ENCODE data around the gene PDPN. TPM values are rescaled to one million over a fixed set of nuclear protein-coding genes. Genes with fewer than 3 reads are reported as not detected.

Gene PDPN
- total and polyA plus RNA-seq, 2 of the 4 experiments (the other 2 are of a cell fraction), result 0.31 TPM; not detected in 1

GRCh38 chr1:13590486-13590885, 6.9 kb downstream of the PDPN start:
- Histone ChIP-seq H3K23ac (ENCODE audit: low read depth, low read length) (no peak overlapping the region), H2BK20ac (ENCODE audit: low read depth, low read length) (no peak overlapping the region), H2BK15ac (ENCODE audit: low read depth, low read length) (no peak overlapping the region), H4K91ac (ENCODE audit: insufficient read depth, low read depth, low read length) (no peak overlapping the region), H2AFZ (replicated peaks; ENCODE audit: low read length, poor library complexity) (no peak overlapping the region), H2AK5ac (ENCODE audit: low read depth, low read length) (no peak overlapping the region), H3K56ac (ENCODE audit: extremely low read depth, insufficient read depth, low read length) (no peak overlapping the region), H3K27ac (ENCODE audit: insufficient read depth, low read length) (no peak overlapping the region), H3K79me1 (ENCODE audit: low read depth in 1 of 2, low read length in 2 of 2) (no peaks in the 10 kb centered on the region), H3K4ac (ENCODE audit: low read depth, low read length) (no peak overlapping the region), H4K5ac (ENCODE audit: low read depth, low read length) (no peak overlapping the region), H3K14ac (replicated peaks; ENCODE audit: low read depth, low read length) (no peak overlapping the region), H3K27me3 (ENCODE audit: control insufficient read depth, insufficient read depth, low read length) (no peaks in the 10 kb centered on the region), H3K4me2 (ENCODE audit: low read depth, low read length) (no peak overlapping the region), H3K9me3 (ENCODE audit: control insufficient read depth, insufficient read depth, low read length) (peaks cover 13% of the 10 kb centered on the region), H2AK9ac (replicated peaks; ENCODE audit: low read depth, low read length, poor library complexity) (no peak overlapping the region), H4K8ac (ENCODE audit: low read depth in 2 of 2, low read length in 2 of 2) (no peak overlapping the region), H3K4me3 (ENCODE audit: insufficient read depth, low read depth, low read length) (no peak overlapping the region), H4K20me1 (ENCODE audit: insufficient read depth, low read length) (no peaks in the 10 kb centered on the region), H3K18ac (ENCODE audit: low read depth, low read length) (no peak overlapping the region), H3K4me1 (ENCODE audit: control insufficient read depth, insufficient read depth, low read length) (no peaks in the 10 kb centered on the region), H3K9me1 (ENCODE audit: insufficient read depth, low read length) (no peaks in the 10 kb centered on the region), H3K9ac (ENCODE audit: low read depth, low read length) (no peak overlapping the region), H3K36me3 (ENCODE audit: control insufficient read depth, insufficient read depth, low read length) (no peaks in the 10 kb centered on the region), H2BK120ac (ENCODE audit: low read depth, low read length) (no peak overlapping the region), H2BK5ac (ENCODE audit: low read depth, low read length, poor library complexity, severe bottlenecking) (no peak overlapping the region)
- ATAC-seq (ENCODE audit: low read depth) (no peak), DNase-seq (no peak)
- TF ChIP-seq RFX5 (IDR thresholded peaks at IDR 0.05; ENCODE audit: low read depth, low read length), result no peak
- TF ChIP-seq NFE2L2 (IDR thresholded peaks at IDR 0.05; ENCODE audit: low read depth, low read length), result no peak
- no peak for TF ChIP-seq RCOR1 (IDR thresholded peaks at IDR 0.05; ENCODE audit: insufficient replicate concordance, low read length)
- TF ChIP-seq CHD1 (IDR thresholded peaks at IDR 0.05; ENCODE audit: low read depth, low read length), result no peak
- TF ChIP-seq CEBPB (IDR thresholded peaks at IDR 0.05; ENCODE audit: low read depth, low read length), result no peak
- no peak for TF ChIP-seq POLR2A (IDR thresholded peaks at IDR 0.05; ENCODE audit: low read depth, low read length)
- TF ChIP-seq CTCF (conservative IDR thresholded peaks at IDR 0.05; ENCODE audit: low read depth, low read length), result no peak
- TF ChIP-seq SMC3 (IDR thresholded peaks at IDR 0.05; ENCODE audit: low read depth, low read length), result no peak
- TF ChIP-seq USF2 (IDR thresholded peaks at IDR 0.05; ENCODE audit: low read depth, low read length), result no peak
- no peak for TF ChIP-seq RAD21 (IDR thresholded peaks at IDR 0.05; ENCODE audit: low read length)
- no peak for TF ChIP-seq ELK1 (IDR thresholded peaks at IDR 0.05; ENCODE audit: borderline replicate concordance, low read depth, low read length)
- no peak for TF ChIP-seq FOS (IDR thresholded peaks at IDR 0.05; ENCODE audit: low read depth, low read length)
- TF ChIP-seq BHLHE40 (IDR thresholded peaks at IDR 0.05; ENCODE audit: low read depth, low read length), result no peak
- TF ChIP-seq MXI1 (IDR thresholded peaks at IDR 0.05; ENCODE audit: borderline replicate concordance, low read depth, low read length), result no peak
- TF ChIP-seq MAFK (IDR thresholded peaks at IDR 0.05; ENCODE audit: low read depth, low read length), result no peak
- no peak for TF ChIP-seq MAZ (IDR thresholded peaks at IDR 0.05; ENCODE audit: borderline replicate concordance, low read depth, low read length)
- intact Hi-C loops (cut with micrococcal nuclease), result no loop called here
- dilution Hi-C loops (cut with HindIII; ENCODE audit: low sequenced_read_pairs, unreplicated experiment), result no loop called here
- ChIA-PET CTCF (no interaction called here), POLR2A (ENCODE audit: unreplicated experiment) (no interaction called here)
- WGBS, 2 experiments (ENCODE audit: extremely low coverage in 2 of 2, insufficient read length in 1 of 2), result 28% methylated on average over 3 of the region's 7 CpGs; no CpG with 5 or more reads in 1 of the 2 experiments
- BruUV-seq (replicated peaks), result no TSS peak
- in situ Hi-C loops (cut with MboI; ENCODE audit: low sequenced_read_pairs), result no loop called here

Measured in IMR-90 (cell line).